HCT116 (cell line): ENCODE data around the gene BCAN. TPM values are rescaled to one million over a fixed set of nuclear protein-coding genes. Genes with fewer than 3 reads are reported as not detected.

ENCODE experiments used
- ATAC-seq: fragments of 200-7000 bp; cut with Tn5 transposase; 2 replicates; pipeline ENCODE4 v1.9.1; 2020; ENCODE audit warnings: mild to moderate bottlenecking, moderate library complexity
- BruUV-seq: library from RNA; stranded (reverse); fragments of 400-500 nt; replicated peaks from 2 replicates; lab custom pipeline; 2021; lab: Mats Ljungman, UMichigan
- CTCF ChIA-PET: fragments of 300-600 bp; sonication (Branson Sonifier 250); formaldehyde crosslinking; loops from one replicate; lab custom pipeline; 2021; ENCODE audit warnings: antibody characterized with exemption; lab: Charles Lee
- POLR2A ChIA-PET: fragments of 300-600, 350-600 bp; sonication (Branson Sonifier 250); formaldehyde crosslinking; loops from one replicate; lab custom pipeline; 2021; ENCODE audit warnings: antibody characterized with exemption; lab: Charles Lee
- RAD21 ChIA-PET, 2 experiments: fragments of 300-600 bp; sonication (Branson Sonifier 250); formaldehyde crosslinking; loops; one replicate each; lab custom pipeline; 2023; ENCODE audit warnings: low total read pairs in 2 of 2; ENCODE audit not compliant: uncharacterized antibody in 2 of 2, unreplicated experiment in 2 of 2, low non-redundant PET in 1 of 2; lab: Charles Lee
- DNase-seq: peaks from one replicate; pipeline ENCODE4 v3.0.0-alpha.2; 2010; ENCODE audit warnings: low read depth, low spot score
- H2AFZ ChIP-seq: fragments of 200-600 bp; shearing (Covaris generic), sonication (generic); 2 replicates; pipeline ENCODE4 v1.6.1; 2017; ENCODE audit warnings: low read depth, mixed run types, mixed read lengths, antibody characterized with exemption, low read length; ENCODE audit not compliant: poor library complexity, severe bottlenecking
- H3K27ac ChIP-seq: 2 replicates; pipeline ENCODE4 v1.5.1; 2012; ENCODE audit warnings: low read depth, low read length
- H3K27me3 ChIP-seq: fragments of 200-600 bp; sonication (generic); 2 replicates; pipeline ENCODE4 v1.6.1; 2016; ENCODE audit warnings: mixed run types, low read length, mixed read lengths; ENCODE audit not compliant: insufficient read depth
- H3K36me3 ChIP-seq, 2 experiments: fragments of 200-500 bp in 1 of 2; fragments of 200-600 bp in 1 of 2; sonication (Bioruptor generic) in 1 of 2; sonication (generic) in 1 of 2; 2 replicates each; pipeline versions ENCODE4 v1.5.1 to v1.6.1; 2014 to 2016; ENCODE audit warnings: low read length in 2 of 2, inconsistent platforms in 1 of 2, mixed read lengths in 1 of 2, mixed run types in 1 of 2; ENCODE audit not compliant: insufficient read depth in 2 of 2, control insufficient read depth in 1 of 2
- H3K4me1 ChIP-seq, 2 experiments: fragments of 200-600 bp in 1 of 2; sonication (generic) in 1 of 2; 2 replicates each; pipeline versions ENCODE4 v1.5.1 to v1.6.1; 2012 to 2017; ENCODE audit warnings: low read length in 2 of 2, inconsistent platforms in 1 of 2, mild to moderate bottlenecking in 1 of 2, mixed read lengths in 1 of 2, mixed run types in 1 of 2, moderate library complexity in 1 of 2; ENCODE audit not compliant: insufficient read depth in 2 of 2, control insufficient read depth in 1 of 2
- H3K4me2 ChIP-seq: fragments of 200-600 bp; sonication (generic); 2 replicates; pipeline ENCODE4 v1.6.1; 2017; ENCODE audit warnings: mixed run types, low read length, mixed read lengths
- H3K4me3 ChIP-seq, 2 experiments: fragments of 200-600 bp in 1 of 2; sonication (generic) in 1 of 2; replicated peaks in 1 of 2; 2 replicates each; pipeline ENCODE4 v1.5.1; 2011 to 2016; ENCODE audit warnings: low read length in 2 of 2, control low read depth in 1 of 2, low read depth in 1 of 2, mild to moderate bottlenecking in 1 of 2, mixed read lengths in 1 of 2, mixed run types in 1 of 2
- H3K79me2 ChIP-seq: fragments of 200-600 bp; sonication (generic); 2 replicates; pipeline ENCODE4 v1.6.1; 2017; ENCODE audit warnings: mild to moderate bottlenecking, mixed run types, low read length, moderate library complexity, mixed read lengths; ENCODE audit not compliant: insufficient read depth
- H3K9ac ChIP-seq: fragments of 200-600 bp; sonication (generic); 2 replicates; pipeline ENCODE4 v1.6.1; 2016; ENCODE audit warnings: low read length, mixed read lengths
- H3K9me2 ChIP-seq: fragments of 200-600 bp; sonication (generic), shearing (Covaris generic); 2 replicates; pipeline ENCODE4 v1.6.1; 2017; ENCODE audit warnings: mixed run types, mild to moderate bottlenecking, moderate library complexity; ENCODE audit not compliant: insufficient read depth
- H3K9me3 ChIP-seq, 2 experiments: fragments of 200-500 bp in 1 of 2; fragments of 200-600 bp in 1 of 2; sonication (Bioruptor generic) in 1 of 2; sonication (generic) in 1 of 2; 2 replicates each; pipeline ENCODE4 v1.6.1; 2014 to 2017; ENCODE audit warnings: low read length in 2 of 2, mixed read lengths in 2 of 2, inconsistent platforms in 1 of 2, low read depth in 1 of 2, mild to moderate bottlenecking in 1 of 2, mixed run types in 1 of 2, moderate library complexity in 1 of 2; ENCODE audit not compliant: control insufficient read depth in 1 of 2, insufficient read depth in 1 of 2
- H4K20me1 ChIP-seq: fragments of 200-600 bp; sonication (generic), shearing (Covaris generic); 2 replicates; pipeline ENCODE4 v1.6.1; 2017; ENCODE audit warnings: mixed run types, mild to moderate bottlenecking, moderate library complexity; ENCODE audit not compliant: insufficient read depth
- ATF3 ChIP-seq: IDR thresholded peaks from 2 replicates; pipeline ENCODE4 v1.6.1; 2012
- CTCF ChIP-seq, 3 experiments: fragments of 200-600 bp in 1 of 3; sonication (generic) in 1 of 3; IDR thresholded peaks in 2 of 3; conservative IDR thresholded peaks in 1 of 3; 2 replicates each; pipeline ENCODE4 v1.5.1; 2012 to 2017; ENCODE audit warnings: low read depth in 2 of 3, low read length in 2 of 3, antibody characterized with exemption in 1 of 3, borderline replicate concordance in 1 of 3, control low read depth in 1 of 3, mild to moderate bottlenecking in 1 of 3, mixed read lengths in 1 of 3, mixed run types in 1 of 3, moderate library complexity in 1 of 3; ENCODE audit not compliant: insufficient read depth in 1 of 3
- EGR1 ChIP-seq: IDR thresholded peaks from 2 replicates; pipeline ENCODE4 v1.6.1; 2012; ENCODE audit warnings: low read depth
- FOSL1 ChIP-seq: IDR thresholded peaks from 2 replicates; pipeline ENCODE4 v1.6.1; 2012; ENCODE audit warnings: low read depth
- MAX ChIP-seq: IDR thresholded peaks from 2 replicates; pipeline ENCODE4 v1.6.1; 2012
- POLR2AphosphoS5 ChIP-seq: IDR thresholded peaks from 2 replicates; pipeline ENCODE4 v1.6.1; 2011; ENCODE audit warnings: mild to moderate bottlenecking, low read depth, low read length, moderate library complexity
- RAD21 ChIP-seq: IDR thresholded peaks from 2 replicates; pipeline ENCODE4 v1.6.1; 2012; ENCODE audit warnings: low read depth, mild to moderate bottlenecking
- REST ChIP-seq: IDR thresholded peaks from 2 replicates; pipeline ENCODE4 v1.6.1; 2012; ENCODE audit warnings: low read depth
- SIN3A ChIP-seq: IDR thresholded peaks from 2 replicates; pipeline ENCODE4 v1.6.1; 2012; ENCODE audit warnings: low read depth
- SP1 ChIP-seq: IDR thresholded peaks from 2 replicates; pipeline ENCODE4 v1.6.1; 2012; ENCODE audit warnings: low read depth
- YY1 ChIP-seq: IDR thresholded peaks from 2 replicates; pipeline ENCODE4 v1.6.1; 2011; ENCODE audit warnings: low read length, low read depth, moderate library complexity, mild to moderate bottlenecking; ENCODE audit not compliant: insufficient replicate concordance; ENCODE audit errors: extremely low read depth
- intact Hi-C: fragments of 100-400 bp; cut with micrococcal nuclease; formaldehyde crosslinking; loops from 2 replicates; pipeline ENCODE4 v1.10.0; 2022
- total RNA-seq: library from RNA; stranded (reverse); gene quantifications from one replicate; pipeline ENCODE4 v1.2.1, GENCODE V29; 2021; ENCODE audit not compliant: unreplicated experiment

Gene BCAN
- total RNA-seq, 1 experiment from 2014 or later, result not detected

GRCh38 chr1:156627313-156627880, 14.5 kb upstream of the BCAN start:
- BruUV-seq, result no TSS peak
- DNase-seq (peak; percentile 39), ATAC-seq (peak; percentile 70)
- ChIA-PET CTCF (interaction anchor here (1.0 to 5.5 kb wide), 19 partner anchors 10 to 301 kb away, joined by 3 to 33 read pairs (median 6); partner anchors contain the start of genes BCAN, CRABP2 and NES), RAD21 (interaction anchor here in 1 of 2 experiments (0.6 to 1.0 kb wide), 2 partner anchors 25 to 61 kb away, joined by 3 to 5 read pairs; no protein-coding TSS in a partner anchor), POLR2A (interaction anchor here (0.6 to 1.6 kb wide), 4 partner anchors 34 to 99 kb away, joined by 3 to 4 read pairs (median 4); partner anchors contain the start of gene CRABP2)
- no peaks in the 10 kb centered on the region for H3K9me2 ChIP-seq
- H3K27ac ChIP-seq, result no peak overlapping the region
- no peaks in the 10 kb centered on the region for H3K27me3 ChIP-seq
- intact Hi-C loops, result loop anchor here (1.0 to 10.0 kb wide), 3 partner anchors 30 to 297 kb away; partner anchors contain the start of gene LRRC71
- no peak overlapping the region for H3K4me2 ChIP-seq
- no peak for TF ChIP-seq SIN3A
- peak; percentile 46 for TF ChIP-seq YY1
- no peak for TF ChIP-seq EGR1
- TF ChIP-seq CTCF (IDR thresholded peaks at IDR 0.05 in 2 of 3, conservative IDR thresholded peaks at IDR 0.05 in 1 of 3; ENCODE audit: borderline replicate concordance in 1 of 3, insufficient read depth in 1 of 3, low read depth in 2 of 3, low read length in 2 of 3), result peak; percentile 78 to 88 (median 87)
- TF ChIP-seq FOSL1, result no peak
- no peak for TF ChIP-seq POLR2AphosphoS5
- TF ChIP-seq REST, result no peak; the same call in 1 of the 2 replicates
- peak; percentile 78 for TF ChIP-seq RAD21
- TF ChIP-seq MAX, result 0 out of 2 replicates have a peak, but pooled peaks have one; percentile 18
- TF ChIP-seq SP1, result no peak
- TF ChIP-seq ATF3, result no peak
- H2AFZ ChIP-seq, result no peak overlapping the region
- H3K9me3 ChIP-seq, result no peaks in the 10 kb centered on the region
- peaks cover 3 to 7% of the 10 kb centered on the region in 2 experiments; a peak in 2 of 4 replicates for H3K4me1 ChIP-seq
- no peaks in the 10 kb centered on the region for H3K36me3 ChIP-seq
- no peaks in the 10 kb centered on the region for H4K20me1 ChIP-seq
- no peak overlapping the region for H3K9ac ChIP-seq
- no peak overlapping the region for H3K4me3 ChIP-seq
- H3K79me2 ChIP-seq, result no peaks in the 10 kb centered on the region
